HG02610 (cell line): ENCODE measurements around the gene DENND1B.

Experiments used
- ATAC-seq: cut with Tn5 transposase; IDR thresholded peaks from one replicate; pipeline ENCODE4 v1.9.1; 2021; ENCODE audit warnings: mild to moderate bottlenecking, moderate library complexity; ENCODE audit not compliant: unreplicated experiment

The DENND1B gene

GRCh38 chr1:197775282-197776262, at the start of gene DENND1B:
Gene DENND1B (minus strand): TSS chr1:197775480. CDS start chr1:197775155, 325 bp downstream.
- ATAC-seq = peak; percentile 63

GRCh38 chr1:197814306-197814705, 39.0 kb upstream of the DENND1B start:
- ATAC-seq = no peak

GRCh38 chr1:197813741-197814140, 38.5 kb upstream of the DENND1B start:
- ATAC-seq = no peak

- no peak for ATAC-seq
Measured at GRCh38 chr1:197811769-197812168, 36.5 kb upstream of the DENND1B start.

GRCh38 chr1:197810812-197811211, 35.5 kb upstream of the DENND1B start:
- ATAC-seq = no peak

GRCh38 chr1:197808880-197809279, 33.6 kb upstream of the DENND1B start:
- no peak for ATAC-seq

- no peak for ATAC-seq
Measured at GRCh38 chr1:197807739-197808453, 32.6 kb upstream of the DENND1B start.

- ATAC-seq = no peak
Measured at GRCh38 chr1:197807216-197807615, 31.9 kb upstream of the DENND1B start.

- ATAC-seq = no peak
Measured at GRCh38 chr1:197806718-197807117, 31.4 kb upstream of the DENND1B start.

- no peak for ATAC-seq
Measured at GRCh38 chr1:197801684-197802083, 26.4 kb upstream of the DENND1B start.

GRCh38 chr1:197801111-197801482, 25.8 kb upstream of the DENND1B start:
- no peak for ATAC-seq

GRCh38 chr1:197800379-197801110, 25.3 kb upstream of the DENND1B start:
- ATAC-seq = no peak

GRCh38 chr1:197799271-197799670, 24.0 kb upstream of the DENND1B start:
- no peak for ATAC-seq

GRCh38 chr1:197798492-197798891, 23.2 kb upstream of the DENND1B start:
- ATAC-seq = no peak

GRCh38 chr1:197797010-197797409, 21.7 kb upstream of the DENND1B start:
- ATAC-seq = no peak

GRCh38 chr1:197788741-197789739, 13.8 kb upstream of the DENND1B start:
- no peak for ATAC-seq

GRCh38 chr1:197787623-197788536, 12.6 kb upstream of the DENND1B start:
- ATAC-seq = no peak

GRCh38 chr1:197787056-197787455, 11.8 kb upstream of the DENND1B start:
- no peak for ATAC-seq

GRCh38 chr1:197786280-197786679, 11.0 kb upstream of the DENND1B start:
- no peak for ATAC-seq
